Type B pancreatic cell (in vitro differentiated cells): ENCODE data around the gene TRIML2. TPM values are rescaled to one million over a fixed set of nuclear protein-coding genes. Genes with fewer than 3 reads are reported as not detected.
A peak's percentile ranks its signal among the peaks of the same experiment; 100 is the strongest.

ENCODE experiments used
- DNase-seq: peaks from one replicate; pipeline ENCODE4 v3.0.0; 2021; ENCODE audit warnings: mixed read lengths; ENCODE audit not compliant: unreplicated experiment; ENCODE audit errors: extremely low spot score
- H3K27ac Mint-ChIP-seq: 2 replicates; pipeline ENCODE4 v1.8.0; 2021; ENCODE audit warnings: mild to moderate bottlenecking, mixed read lengths
- H3K27me3 Mint-ChIP-seq: 2 replicates; pipeline ENCODE4 v1.8.0; 2021; ENCODE audit warnings: mixed read lengths
- H3K36me3 Mint-ChIP-seq: 2 replicates; pipeline ENCODE4 v1.8.0; 2021; ENCODE audit warnings: mixed read lengths
- H3K4me1 Mint-ChIP-seq: one replicate; pipeline ENCODE4 v1.8.0; 2021; ENCODE audit warnings: mixed read lengths; ENCODE audit not compliant: unreplicated experiment
- H3K4me3 Mint-ChIP-seq: 2 replicates; pipeline ENCODE4 v1.8.0; 2021; ENCODE audit warnings: mild to moderate bottlenecking, mixed read lengths
- H3K9me3 Mint-ChIP-seq: 2 replicates; pipeline ENCODE4 v1.8.0; 2021; ENCODE audit warnings: mixed read lengths
- total RNA-seq: library from RNA; stranded (reverse); gene quantifications from 2 replicates; pipeline ENCODE4 v1.2.1, GENCODE V29; 2021; ENCODE audit warnings: low replicate concordance
- TF ChIP-seq, protein P1 (sequence below): fragments of 200-600 bp; sonication (generic); conservative IDR thresholded peaks from 2 replicates; pipeline ENCODE4 v1.5.0; 2021; ENCODE audit warnings: antibody characterized with exemption, mild to moderate bottlenecking

The TRIML2 gene
- total RNA-seq, 1 donor from 2014 or later = 0.24 TPM

DNA sequence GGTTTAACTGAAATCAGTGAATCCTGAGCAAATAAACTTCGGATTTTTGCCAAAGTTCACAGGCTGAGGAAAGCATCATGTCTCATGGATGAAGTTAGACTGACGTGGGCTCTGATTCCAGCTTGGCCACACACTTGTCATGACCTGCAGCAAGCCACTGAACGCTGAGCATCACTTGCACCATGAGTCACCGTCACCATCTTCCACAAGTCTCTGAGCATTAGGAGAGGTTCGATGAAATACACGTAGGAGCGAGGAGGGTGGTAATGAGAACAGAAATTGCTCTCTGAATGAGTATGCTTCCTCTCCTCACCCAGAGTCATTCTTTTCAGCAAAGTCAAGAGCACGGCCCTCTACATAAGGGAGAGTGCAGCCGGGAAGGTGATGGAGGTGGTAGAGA lies 3.8 kb upstream of the TRIML2 start:
- no peak overlapping the region for H3K27ac Mint-ChIP-seq
- TF ChIP-seq, protein P1, sequence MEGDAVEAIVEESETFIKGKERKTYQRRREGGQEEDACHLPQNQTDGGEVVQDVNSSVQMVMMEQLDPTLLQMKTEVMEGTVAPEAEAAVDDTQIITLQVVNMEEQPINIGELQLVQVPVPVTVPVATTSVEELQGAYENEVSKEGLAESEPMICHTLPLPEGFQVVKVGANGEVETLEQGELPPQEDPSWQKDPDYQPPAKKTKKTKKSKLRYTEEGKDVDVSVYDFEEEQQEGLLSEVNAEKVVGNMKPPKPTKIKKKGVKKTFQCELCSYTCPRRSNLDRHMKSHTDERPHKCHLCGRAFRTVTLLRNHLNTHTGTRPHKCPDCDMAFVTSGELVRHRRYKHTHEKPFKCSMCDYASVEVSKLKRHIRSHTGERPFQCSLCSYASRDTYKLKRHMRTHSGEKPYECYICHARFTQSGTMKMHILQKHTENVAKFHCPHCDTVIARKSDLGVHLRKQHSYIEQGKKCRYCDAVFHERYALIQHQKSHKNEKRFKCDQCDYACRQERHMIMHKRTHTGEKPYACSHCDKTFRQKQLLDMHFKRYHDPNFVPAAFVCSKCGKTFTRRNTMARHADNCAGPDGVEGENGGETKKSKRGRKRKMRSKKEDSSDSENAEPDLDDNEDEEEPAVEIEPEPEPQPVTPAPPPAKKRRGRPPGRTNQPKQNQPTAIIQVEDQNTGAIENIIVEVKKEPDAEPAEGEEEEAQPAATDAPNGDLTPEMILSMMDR = no peak
- H3K36me3 Mint-ChIP-seq = no peaks in the 10 kb centered on the region

DNA sequence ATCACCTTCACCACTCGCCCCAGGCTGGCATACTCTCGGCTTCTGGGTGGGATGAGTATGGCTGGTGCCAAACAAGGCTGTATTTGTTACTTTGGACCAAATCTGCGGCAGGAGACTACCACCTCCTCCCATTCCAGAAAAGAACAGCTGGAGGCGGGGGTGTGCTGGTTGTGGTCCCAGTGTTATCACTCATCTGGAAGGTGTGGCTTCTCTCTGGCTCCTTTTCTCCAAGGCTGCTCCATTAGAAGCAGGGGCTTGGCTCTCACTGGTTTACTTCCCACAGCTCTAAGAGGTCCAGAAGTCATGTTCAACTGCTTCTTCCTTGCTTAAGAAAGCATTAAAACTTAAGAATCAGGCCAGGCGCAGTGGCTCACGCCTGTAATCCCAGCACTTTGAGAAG lies 2.6 kb upstream of the TRIML2 start:
- no peaks in the 10 kb centered on the region for H3K36me3 Mint-ChIP-seq
- DNase-seq = no peak
- no peak overlapping the region for H3K27ac Mint-ChIP-seq
- H3K4me1 Mint-ChIP-seq = peaks cover 12% of the 10 kb centered on the region
- H3K9me3 Mint-ChIP-seq = peaks cover 8% of the 10 kb centered on the region
- H3K4me3 Mint-ChIP-seq = no peak overlapping the region
- TF ChIP-seq, protein P1 = no peak
- H3K27me3 Mint-ChIP-seq = no peaks in the 10 kb centered on the region

More for the DNA sequence above, 3.8 kb upstream of the TRIML2 start:
- Mint-ChIP-seq H3K4me3 (no peak overlapping the region), H3K9me3 (no peaks in the 10 kb centered on the region), H3K27me3 (no peaks in the 10 kb centered on the region), H3K4me1 (peaks cover 6% of the 10 kb centered on the region)
- DNase-seq = no peak

DNA sequence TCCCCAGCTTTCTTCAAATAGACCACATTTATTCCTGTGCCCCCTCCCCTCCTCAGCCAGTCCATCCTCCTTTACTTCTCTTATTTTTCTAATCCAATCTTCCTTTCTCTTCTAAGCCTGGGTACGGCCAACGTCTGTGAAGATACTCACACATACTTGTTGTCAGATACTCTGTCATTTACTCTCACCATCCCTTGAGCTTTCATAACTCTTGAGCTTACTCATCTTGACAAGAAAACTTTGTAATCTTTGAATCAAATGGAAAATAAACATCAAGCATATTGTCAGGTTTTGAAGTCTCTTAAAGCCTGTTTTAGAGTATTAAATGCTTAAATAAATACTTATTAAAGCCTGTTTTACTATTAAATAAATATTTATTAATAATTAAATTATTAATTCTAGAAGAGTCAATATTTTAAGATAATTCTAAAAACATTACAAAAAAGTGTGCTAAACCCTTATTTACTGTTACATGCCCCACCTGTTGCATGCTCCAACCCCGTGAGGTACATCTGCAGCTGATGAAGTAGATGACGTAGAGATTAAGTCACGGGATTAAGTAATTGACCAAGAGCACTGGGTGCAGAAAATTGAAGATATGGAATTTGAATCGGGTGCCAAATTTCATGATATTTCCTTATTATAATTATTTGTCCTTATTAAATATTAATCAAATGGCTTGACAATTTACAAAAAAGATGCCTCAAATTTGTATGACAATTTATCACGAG lies 1.5 kb upstream of the TRIML2 start:
- Mint-ChIP-seq H3K27ac (peak overlapping the region; percentile 87), H3K27me3 (no peaks in the 10 kb centered on the region), H3K4me1 (peaks cover 12% of the 10 kb centered on the region), H3K36me3 (no peaks in the 10 kb centered on the region), H3K9me3 (peaks cover 8% of the 10 kb centered on the region), H3K4me3 (peak overlapping the region; percentile 26)
- DNase-seq = no peak
- TF ChIP-seq, protein P1 = no peak

DNA sequence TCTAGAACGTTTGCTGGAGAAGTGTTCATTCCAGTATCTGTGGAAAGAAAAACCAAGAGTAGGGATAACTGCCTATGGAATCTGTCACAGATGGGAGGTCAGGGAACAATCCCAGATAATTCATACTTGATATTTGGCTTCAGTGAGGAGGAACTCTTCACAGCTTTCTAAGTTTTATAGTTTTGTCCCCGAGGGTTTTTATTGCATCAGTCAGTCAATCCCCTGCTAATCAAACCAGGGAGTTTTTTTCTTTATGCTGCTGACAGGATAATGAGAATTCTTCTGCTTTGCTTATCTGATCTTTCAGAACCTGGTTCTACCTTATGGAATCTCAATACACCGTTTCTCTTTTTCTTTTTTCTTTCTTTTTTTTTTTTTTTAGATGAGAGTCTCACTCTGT lies 633 bp upstream of the TRIML2 start:
- H3K27me3 Mint-ChIP-seq = no peaks in the 10 kb centered on the region
- H3K4me1 Mint-ChIP-seq = peaks cover 12% of the 10 kb centered on the region
- no peak overlapping the region for H3K4me3 Mint-ChIP-seq
- TF ChIP-seq, protein P1 = no peak
- H3K36me3 Mint-ChIP-seq = no peaks in the 10 kb centered on the region
- no peak for DNase-seq
- H3K9me3 Mint-ChIP-seq = peaks cover 8% of the 10 kb centered on the region
- H3K27ac Mint-ChIP-seq = peak overlapping the region; percentile 87

DNA sequence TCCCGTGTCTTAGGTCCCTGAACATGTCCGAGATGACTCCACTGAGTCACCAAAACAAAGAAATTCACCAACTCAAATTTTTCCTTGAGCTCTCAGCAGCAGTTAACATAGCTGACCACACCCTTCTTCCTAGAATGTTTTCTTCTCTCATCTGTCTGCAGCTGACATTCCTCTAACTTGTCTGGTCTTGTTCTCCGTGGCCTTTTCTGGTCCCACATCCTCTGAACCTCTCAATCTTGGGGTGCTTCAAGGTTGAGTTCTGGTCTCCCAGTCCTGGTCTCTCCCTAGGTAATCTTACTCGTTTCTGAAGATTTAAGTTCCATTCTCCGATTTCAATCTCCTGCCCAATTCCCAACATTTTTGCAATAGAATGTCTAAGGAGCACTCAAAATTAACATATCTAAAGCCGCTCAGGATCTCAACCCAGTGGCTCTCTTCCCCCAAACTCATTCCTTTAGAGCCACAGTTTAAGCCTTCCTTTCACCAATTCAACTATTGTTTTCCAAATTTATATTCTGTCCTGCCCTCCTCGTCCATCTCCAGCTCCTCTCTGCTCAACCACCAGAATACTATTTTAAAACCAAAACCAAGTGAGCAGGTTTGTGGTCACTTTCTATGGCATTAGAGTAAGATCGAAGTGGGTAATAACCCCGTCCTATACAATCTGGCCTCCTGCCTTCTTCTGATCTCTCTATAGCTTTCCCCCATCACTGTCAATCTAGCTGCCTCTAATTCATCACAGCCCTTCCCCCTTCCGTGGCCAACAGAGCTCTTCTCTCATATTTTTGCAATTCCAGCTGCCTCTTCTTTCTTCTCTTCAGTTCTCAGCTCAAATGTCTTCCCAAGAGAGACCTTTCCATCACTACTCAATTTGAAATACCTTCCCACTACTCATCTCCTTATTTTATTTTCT lies 1.2 kb downstream of the TRIML2 start:
- TF ChIP-seq, protein P1 = no peak
- Mint-ChIP-seq H3K4me3 (peak overlapping the region; percentile 44), H3K27ac (peak overlapping the region; percentile 76), H3K36me3 (peaks cover 3% of the 10 kb centered on the region), H3K27me3 (no peaks in the 10 kb centered on the region), H3K4me1 (peaks cover 12% of the 10 kb centered on the region), H3K9me3 (peaks cover 8% of the 10 kb centered on the region)
- DNase-seq = no peak
